Nasal cavity respiratory epithelium epithelial cell of viscerocranial mucosa (primary cell): Measurements from ENCODE around the gene E2F6. TPM values are rescaled to one million over a fixed set of nuclear protein-coding genes. Genes with fewer than 3 reads are reported as not detected.

Source experiments
- total RNA-seq: library from RNA; depleted of rRNA; stranded (reverse); fragments of >200 nt; gene quantifications from 2 replicates; pipeline ENCODE4 v1.2.3, GENCODE V29; 2014

The E2F6 gene, protein sequence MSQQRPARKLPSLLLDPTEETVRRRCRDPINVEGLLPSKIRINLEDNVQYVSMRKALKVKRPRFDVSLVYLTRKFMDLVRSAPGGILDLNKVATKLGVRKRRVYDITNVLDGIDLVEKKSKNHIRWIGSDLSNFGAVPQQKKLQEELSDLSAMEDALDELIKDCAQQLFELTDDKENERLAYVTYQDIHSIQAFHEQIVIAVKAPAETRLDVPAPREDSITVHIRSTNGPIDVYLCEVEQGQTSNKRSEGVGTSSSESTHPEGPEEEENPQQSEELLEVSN
- total RNA-seq: 13.7 and 16.6 TPM in 2 replicates

DNA sequence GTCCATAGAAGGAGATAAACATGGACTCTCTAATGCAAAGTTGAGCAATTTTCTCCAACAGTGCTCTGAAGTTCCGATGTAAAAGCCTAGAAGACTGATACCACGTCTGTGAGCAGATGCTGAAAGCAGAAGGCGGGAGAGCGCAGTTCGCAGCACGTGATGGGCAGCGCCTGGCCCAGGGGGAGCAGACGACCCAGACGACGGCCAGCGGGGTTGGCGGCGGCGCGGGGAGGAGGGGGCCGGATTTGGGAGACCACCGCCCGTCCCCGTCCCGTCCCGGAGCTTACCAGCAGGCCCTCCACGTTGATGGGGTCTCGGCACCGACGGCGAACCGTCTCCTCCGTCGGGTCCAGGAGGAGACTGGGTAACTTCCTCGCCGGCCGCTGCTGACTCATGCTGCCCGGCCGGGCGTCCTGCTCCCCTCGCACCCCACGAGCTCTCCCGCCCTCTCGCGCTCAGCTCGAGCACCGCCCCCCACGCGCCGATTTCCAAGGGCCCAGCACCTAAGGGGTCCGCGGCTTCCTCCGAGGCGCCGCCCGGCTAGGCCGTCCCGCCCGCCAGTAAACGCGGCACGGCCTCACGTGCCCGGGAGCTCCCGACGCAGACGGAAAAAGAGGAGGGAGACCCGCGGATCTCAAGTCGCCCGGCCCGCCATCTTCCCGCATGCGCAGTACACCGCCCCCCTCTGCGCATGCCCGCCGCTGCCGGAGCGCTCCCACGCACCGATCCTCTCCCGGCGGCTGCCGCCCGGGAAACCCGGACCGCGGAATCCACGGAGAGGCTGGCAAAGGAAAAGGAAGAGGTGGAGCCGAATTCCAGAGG, at the start of gene E2F6:
Gene E2F6, minus strand, starts transcription at position 677 of the 822 bp plus-strand sequence. Its CDS starts 282 bp downstream, at position 395.

Other genes with a start within 250 kb of the E2F6 start
- gene ROCK2, start 121.5 kb downstream of the E2F6 start, total RNA-seq: 26.7 and 33.0 TPM in 2 replicates
- 0.28 and 0.34 TPM in 2 replicates for gene GREB1, start 67.9 kb upstream of the E2F6 start, total RNA-seq
- gene NTSR2, start 204.0 kb upstream of the E2F6 start, total RNA-seq: not detected in 2 replicates